Upper lobe of right lung (tissue), 1 donor: ENCODE data around the gene THEM4. TPM values are rescaled to one million over a fixed set of nuclear protein-coding genes. Genes with fewer than 3 reads are reported as not detected.

ENCODE experiments used
- ATAC-seq: fragments of 200-7000 bp; cut with Tn5 transposase; one replicate; pipeline ENCODE4 v1.9.1; 2020; ENCODE audit warnings: mild to moderate bottlenecking, moderate library complexity
- DNase-seq: peaks from one replicate; pipeline ENCODE4 v3.0.0-alpha.2; 2020
- H3K27ac ChIP-seq: fragments of 200-600 bp; one replicate; pipeline ENCODE4 v1.8.0; 2022
- H3K27me3 ChIP-seq: fragments of 200-600 bp; one replicate; pipeline ENCODE4 v1.8.0; 2022; ENCODE audit warnings: mild to moderate bottlenecking
- H3K36me3 ChIP-seq: fragments of 200-600 bp; one replicate; pipeline ENCODE4 v1.8.0; 2022
- H3K4me1 ChIP-seq: fragments of 200-600 bp; one replicate; pipeline ENCODE4 v1.8.0; 2022
- H3K4me3 ChIP-seq: fragments of 200-600 bp; one replicate; pipeline ENCODE4 v1.8.0; 2022; ENCODE audit warnings: mild to moderate bottlenecking
- H3K9me3 ChIP-seq: fragments of 200-600 bp; one replicate; pipeline ENCODE4 v1.8.0; 2022
- CTCF ChIP-seq: fragments of 200-600 bp; IDR thresholded peaks from one replicate; pipeline ENCODE4 v1.8.0; 2022; ENCODE audit warnings: antibody characterized with exemption
- intact Hi-C: fragments of 100-400 bp; cut with DNase I; formaldehyde crosslinking; loops from one replicate; pipeline ENCODE4 v1.11.0; 2022
- total RNA-seq: library from RNA; stranded (reverse); fragmentation: NEBNext Ultra II Directional; extraction: Animal tissue kit (Norgen Biotek cat#: 25700); gene quantifications from one replicate; pipeline ENCODE4 v1.2.1, GENCODE V29; 2021
- donor health status: DM: no; HTN: yes; CAD: no; lungs with severe emphysema.

The THEM4 gene
- total RNA-seq, 1 donor from 2014 or later: 14.0 TPM

GRCh38 chr1:151853411-151853943, 55.8 kb downstream of the THEM4 start, which contains the start of gene THEM5:
Gene THEM5, minus strand, starts transcription at chr1:151853712. Its CDS starts 147 bp downstream, at chr1:151853565.
- DNase-seq: no peak
- no peak for TF ChIP-seq CTCF
- intact Hi-C loops: no loop called here
- H3K9me3 ChIP-seq: no peaks in the 10 kb centered on the region
- no peak within 1 kb of the TSS for H3K27ac ChIP-seq
- H3K4me1 ChIP-seq: peaks cover 11% of the 10 kb centered on the region
- no peak within 1 kb of the TSS for H3K4me3 ChIP-seq
- no peak for ATAC-seq
- H3K27me3 ChIP-seq: no peaks in the 10 kb centered on the region
- H3K36me3 ChIP-seq: no peaks in the 10 kb centered on the region

GRCh38 chr1:151852733-151853132, 56.6 kb downstream of the THEM4 start:
- no peak for TF ChIP-seq CTCF
- Histone ChIP-seq H3K27ac (no peak overlapping the region), H3K27me3 (no peaks in the 10 kb centered on the region), H3K4me3 (no peak overlapping the region), H3K9me3 (no peaks in the 10 kb centered on the region), H3K36me3 (no peaks in the 10 kb centered on the region), H3K4me1 (peaks cover 11% of the 10 kb centered on the region)
- DNase-seq (no peak), ATAC-seq (no peak)
- intact Hi-C loops: no loop called here

- Histone ChIP-seq H3K4me1 (peaks cover 11% of the 10 kb centered on the region), H3K9me3 (no peaks in the 10 kb centered on the region), H3K4me3 (no peak overlapping the region), H3K27ac (no peak overlapping the region), H3K27me3 (no peaks in the 10 kb centered on the region), H3K36me3 (no peaks in the 10 kb centered on the region)
- no peak for TF ChIP-seq CTCF
- ATAC-seq: no peak
- intact Hi-C loops: no loop called here
- no peak for DNase-seq
These were observed 57.4 kb downstream of the THEM4 start for GRCh38 chr1:151851886-151852285.

GRCh38 chr1:151849871-151850270, 59.4 kb downstream of the THEM4 start:
- TF ChIP-seq CTCF: no peak
- no peak overlapping the region for H3K4me3 ChIP-seq
- H3K27me3 ChIP-seq: no peaks in the 10 kb centered on the region
- no peak overlapping the region for H3K27ac ChIP-seq
- no peaks in the 10 kb centered on the region for H3K36me3 ChIP-seq
- DNase-seq (no peak), ATAC-seq (no peak)
- intact Hi-C loops: no loop called here
- peaks cover 11% of the 10 kb centered on the region for H3K4me1 ChIP-seq
- H3K9me3 ChIP-seq: no peaks in the 10 kb centered on the region

- H3K9me3 ChIP-seq: no peaks in the 10 kb centered on the region
- H3K27ac ChIP-seq: no peak overlapping the region
- no peaks in the 10 kb centered on the region for H3K36me3 ChIP-seq
- ATAC-seq (no peak), DNase-seq (no peak)
- H3K4me3 ChIP-seq: no peak overlapping the region
- peaks cover 11% of the 10 kb centered on the region for H3K4me1 ChIP-seq
- TF ChIP-seq CTCF: no peak
- intact Hi-C loops: no loop called here
- H3K27me3 ChIP-seq: no peaks in the 10 kb centered on the region
These were observed 60.2 kb downstream of the THEM4 start for GRCh38 chr1:151849126-151849525.
